CD4-positive, alpha-beta T cell (primary cell): ENCODE results near the gene PDZD8. TPM values are rescaled to one million over a fixed set of nuclear protein-coding genes. Genes with fewer than 3 reads are reported as not detected.

Experiments used
- ATAC-seq: fragments of 200-7000 bp; cut with Tn5 transposase; one replicate; pipeline ENCODE4 v1.10.0; 2022; ENCODE audit warnings: mild to moderate bottlenecking; ENCODE audit not compliant: poor library complexity
- CTCF ChIA-PET: fragments of 350-600 bp; sonication (Branson Sonifier 250); formaldehyde crosslinking; loops from one replicate; lab custom pipeline; 2021; ENCODE audit warnings: antibody characterized with exemption, inconsistent platforms; lab: Charles Lee
- POLR2A ChIA-PET: fragments of 350-600 bp; sonication (Branson Sonifier 250); formaldehyde crosslinking; loops from one replicate; lab custom pipeline; 2021; ENCODE audit warnings: antibody characterized with exemption, inconsistent platforms; lab: Charles Lee
- DNase-seq, 14 experiments: peaks; one replicate each; pipeline ENCODE4 v3.0.0-alpha.2; 2013 to 2020; ENCODE audit warnings: mixed read lengths in 2 of 14
- H3K27ac ChIP-seq, 2 donors: one replicate each; pipeline versions ENCODE4 v1.5.1 to v1.7.0; 2013; ENCODE audit warnings: low read length in 2 of 2, low read depth in 1 of 2, mild to moderate bottlenecking in 1 of 2
- H3K27me3 ChIP-seq, 2 experiments: 1 replicate in 1 of 2; 2 replicates in 1 of 2; pipeline versions ENCODE4 v1.6.1 to v1.7.0; 2013; ENCODE audit warnings: low read length in 2 of 2, control low read depth in 1 of 2, mild to moderate bottlenecking in 1 of 2, moderate library complexity in 1 of 2; ENCODE audit not compliant: insufficient read depth in 2 of 2, control insufficient read depth in 1 of 2
- H3K36me3 ChIP-seq: one replicate; pipeline ENCODE4 v1.6.1; 2013; ENCODE audit warnings: low read length, control low read depth; ENCODE audit not compliant: insufficient read depth
- H3K4me1 ChIP-seq: one replicate; pipeline ENCODE4 v1.6.1; 2013; ENCODE audit warnings: low read length, control low read depth; ENCODE audit not compliant: insufficient read depth
- H3K4me3 ChIP-seq: one replicate; pipeline ENCODE4 v1.5.1; 2013; ENCODE audit warnings: mild to moderate bottlenecking, low read length, moderate library complexity
- H3K9me3 ChIP-seq, 2 experiments: 1 replicate in 1 of 2; 2 replicates in 1 of 2; pipeline versions ENCODE4 v1.6.1 to v1.7.0; 2013; ENCODE audit warnings: low read length in 2 of 2, mild to moderate bottlenecking in 2 of 2, control low read depth in 1 of 2, moderate library complexity in 1 of 2; ENCODE audit not compliant: control insufficient read depth in 1 of 2, insufficient read depth in 1 of 2
- H3K27ac Mint-ChIP-seq: one replicate; pipeline ENCODE4 v1.8.0; 2020; ENCODE audit warnings: mixed read lengths
- H3K27me3 Mint-ChIP-seq: one replicate; pipeline ENCODE4 v1.8.0; 2021; ENCODE audit warnings: mixed read lengths
- H3K36me3 Mint-ChIP-seq: one replicate; pipeline ENCODE4 v1.8.0; 2021; ENCODE audit warnings: low read depth, mixed read lengths
- H3K4me1 Mint-ChIP-seq: one replicate; pipeline ENCODE4 v1.8.0; 2021; ENCODE audit warnings: low read depth, mixed read lengths
- H3K4me3 Mint-ChIP-seq: one replicate; pipeline ENCODE4 v1.8.0; 2020; ENCODE audit warnings: mild to moderate bottlenecking, mixed read lengths
- H3K9me3 Mint-ChIP-seq: one replicate; pipeline ENCODE4 v1.8.0; 2020; ENCODE audit warnings: mixed read lengths
- CTCF ChIP-seq: fragments of 200-600 bp; IDR thresholded peaks from one replicate; pipeline ENCODE4 v1.8.0; 2022; ENCODE audit warnings: antibody characterized with exemption, mild to moderate bottlenecking
- intact Hi-C, 2 experiments: fragments of 100-400 bp; cut with DNase I in 1 of 2; cut with micrococcal nuclease in 1 of 2; formaldehyde crosslinking; loops; one replicate each; pipeline versions ENCODE4 v1.15.1 to v1.9.0; 2023 to 2025; cut with DNase I, micrococcal nuclease
- total RNA-seq, 174 experiments: library from RNA in 2 of 174; stranded (reverse) in 2 of 174; gene quantifications; one replicate each; pipeline ENCODE4 v1.2.3 and lab custom pipeline; 2021 to 2026

PDZD8 gene
- total RNA-seq, 2 experiments from 2014 or later: 25.2 to 31.1 TPM

DNA sequence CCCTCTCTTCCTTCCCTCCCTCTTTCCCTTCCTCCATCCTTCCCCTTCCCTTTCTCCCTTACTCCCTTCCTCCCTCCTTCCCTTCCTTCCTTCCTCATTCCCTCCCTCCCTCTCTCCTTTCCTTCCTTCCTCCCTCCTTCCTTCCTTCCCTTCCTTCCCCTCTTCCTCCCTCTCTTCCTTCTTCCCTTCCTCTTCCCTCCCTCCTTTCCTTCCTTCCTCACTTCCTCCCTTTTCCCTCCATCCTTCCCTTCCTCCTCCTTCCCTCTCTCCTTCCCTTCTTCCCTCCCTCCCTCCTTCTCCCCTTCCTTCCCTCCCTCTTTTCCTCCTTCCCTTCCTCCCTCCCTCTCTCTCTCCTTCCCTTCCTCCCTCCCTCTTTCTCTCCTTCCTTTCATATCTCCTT lies 147.0 kb downstream of the PDZD8 start:
- peaks cover 10 to 19% of the 10 kb centered on the region in 2 experiments for H3K27me3 ChIP-seq
- H3K4me3 ChIP-seq: no peak overlapping the region
- no peaks in the 10 kb centered on the region for H3K36me3 ChIP-seq
- ChIA-PET POLR2A (no interaction called here), CTCF (interaction anchor here (1.0 kb wide), 1 partner anchor 12 kb away, joined by 4 read pairs; no protein-coding TSS in a partner anchor)
- intact Hi-C loops: no loop called here
- Mint-ChIP-seq H3K4me3 (no peak overlapping the region), H3K4me1 (no peaks in the 10 kb centered on the region), H3K36me3 (no peaks in the 10 kb centered on the region), H3K27ac (no peak overlapping the region), H3K27me3 (peaks cover 40% of the 10 kb centered on the region), H3K9me3 (no peaks in the 10 kb centered on the region)
- no peaks in the 10 kb centered on the region for H3K4me1 ChIP-seq
- DNase-seq: no peak
- H3K27ac ChIP-seq: no peak overlapping the region
- no peak for TF ChIP-seq CTCF
- H3K9me3 ChIP-seq: peaks cover 0 to 4% of the 10 kb centered on the region in 2 experiments
- ATAC-seq: no peak

Other genes starting within 250 kb of the PDZD8 start
- not detected for gene VAX1, start 237.2 kb downstream of the PDZD8 start, total RNA-seq
- gene KCNK18, start 178.0 kb downstream of the PDZD8 start, total RNA-seq: not detected
- 1 to 10 TPM in 1 of 2 experiments, under 1 TPM in 1; 0.92 to 1.2 TPM for gene SLC18A2, start 134.3 kb downstream of the PDZD8 start, total RNA-seq
- not detected for gene EMX2, start 167.3 kb upstream of the PDZD8 start, total RNA-seq